Activated CD4-positive, alpha-beta T cell treated with anti-CD3 and anti-CD28 coated beads for 48 hours (primary cell): Measurements from ENCODE around the gene TSC22D2.
"Not testable (repeated sequence)": the region's sequence is repeated elsewhere in the genome, so short reads cannot be mapped to it uniquely, and the experiment has no call there.

Source experiments
- DNase-seq: peaks from one replicate; pipeline ENCODE4 v3.0.0-alpha.2; 2020

The TSC22D2 gene

GRCh38 chr3:150449169-150449721 is 41.1 kb downstream of the TSC22D2 start:
- no peak for DNase-seq

DNA sequence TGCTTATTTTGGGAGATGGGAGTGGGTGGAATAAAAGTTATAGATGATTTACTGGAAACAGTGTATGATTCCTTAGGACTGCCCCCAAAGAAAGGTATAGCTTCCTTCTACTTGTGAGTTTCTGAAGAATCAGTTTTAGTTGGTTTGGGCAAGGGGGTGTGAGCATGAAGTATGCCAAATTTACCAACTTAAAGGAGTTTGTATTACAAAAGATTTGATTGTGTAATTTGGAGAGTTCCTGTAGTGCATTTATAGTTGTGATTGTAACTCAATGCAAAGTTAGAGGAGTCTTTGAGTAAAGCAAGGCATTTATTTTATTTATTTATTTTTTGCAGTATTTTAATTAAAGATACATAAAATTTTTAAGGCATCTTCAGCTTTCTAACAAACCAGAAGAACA is 42.8 kb downstream of the TSC22D2 start:
- no peak for DNase-seq

DNA sequence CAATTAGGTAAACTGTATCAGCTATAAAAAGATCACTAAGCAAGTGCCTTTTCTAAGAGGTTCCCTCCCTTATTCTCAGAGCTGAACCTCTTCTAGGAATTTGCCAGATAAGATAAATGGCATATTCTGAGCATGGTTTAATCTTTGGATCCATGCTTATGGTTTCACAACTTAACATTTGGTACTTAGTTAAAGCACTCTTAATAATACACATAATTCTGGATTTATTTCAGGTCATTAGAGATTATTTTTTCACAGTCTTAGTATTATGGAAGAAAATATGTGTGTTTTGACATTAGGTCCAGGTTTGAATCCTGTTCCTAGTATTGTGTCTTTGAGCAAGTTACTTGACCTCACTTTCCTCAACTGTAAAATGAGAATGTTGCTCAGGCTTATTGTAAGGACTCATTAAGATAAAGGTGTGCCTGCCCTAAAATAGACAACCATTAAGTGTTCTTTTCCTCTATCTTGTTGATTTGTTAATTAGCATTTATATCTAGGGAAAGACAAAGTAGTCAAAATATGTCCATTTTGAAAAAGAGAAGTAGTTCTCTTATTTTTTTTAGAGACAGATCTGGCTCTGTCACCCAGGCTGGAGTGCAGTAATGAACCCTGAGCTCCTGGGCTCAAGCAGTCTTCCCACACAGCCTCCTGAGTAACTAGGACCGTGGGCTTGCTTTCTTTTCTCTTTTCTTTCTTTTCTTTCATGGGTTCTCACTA is 43.4 kb downstream of the TSC22D2 start:
- DNase-seq = no peak

GRCh38 chr3:150453353-150453752 is 45.3 kb downstream of the TSC22D2 start:
- no peak for DNase-seq

GRCh38 chr3:150454085-150454484 is 46.0 kb downstream of the TSC22D2 start:
- no peak for DNase-seq

- DNase-seq = no peak
These were observed 46.5 kb downstream of the TSC22D2 start for GRCh38 chr3:150454622-150455021.

DNA sequence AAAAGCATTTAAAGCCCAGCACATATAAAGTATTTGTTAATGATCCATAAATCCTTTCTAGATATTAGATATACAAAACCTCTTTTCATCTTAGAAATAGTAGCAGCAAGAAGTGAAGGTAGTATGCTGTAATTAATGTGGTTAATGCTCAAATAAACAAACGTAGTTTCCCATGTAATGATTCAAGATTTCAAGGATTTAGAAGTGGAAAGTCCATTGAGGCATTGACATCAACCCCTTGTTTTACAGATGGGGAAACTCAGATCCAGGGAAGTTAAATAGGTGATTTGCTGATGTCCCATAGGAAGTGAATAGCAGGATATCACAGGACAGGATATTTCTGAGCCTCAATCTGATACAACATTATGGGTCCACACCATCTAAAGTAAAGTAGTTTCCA is 47.2 kb downstream of the TSC22D2 start:
- no peak for DNase-seq

DNA sequence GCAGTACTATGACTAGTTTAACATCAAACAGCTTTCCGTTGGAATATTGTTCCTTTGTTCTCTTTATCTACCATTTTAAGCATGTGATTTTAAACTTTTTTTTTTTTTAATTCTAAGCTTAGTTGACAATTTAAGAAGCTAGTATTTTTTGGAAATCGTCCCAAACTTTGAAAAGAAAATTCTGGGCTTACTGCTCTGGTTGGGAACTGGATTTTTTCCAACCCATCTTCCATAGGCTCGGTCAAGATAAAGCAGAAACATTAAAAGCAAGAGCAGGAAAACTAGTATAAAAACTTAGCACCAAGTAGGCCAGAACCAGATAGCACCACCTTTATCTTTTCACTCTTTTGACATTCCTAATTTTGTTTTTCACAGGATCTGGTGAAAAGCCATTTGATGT is 49.9 kb downstream of the TSC22D2 start:
- DNase-seq = no peak

- DNase-seq = no peak
These were observed 52.4 kb downstream of the TSC22D2 start for GRCh38 chr3:150460484-150460883.

GRCh38 chr3:150461399-150461798 is 53.3 kb downstream of the TSC22D2 start:
- DNase-seq = no peak

- DNase-seq = no peak
These were observed 54.0 kb downstream of the TSC22D2 start for GRCh38 chr3:150462108-150462507.

- DNase-seq = no peak
These were observed 56.6 kb downstream of the TSC22D2 start for GRCh38 chr3:150464684-150465083.

DNA sequence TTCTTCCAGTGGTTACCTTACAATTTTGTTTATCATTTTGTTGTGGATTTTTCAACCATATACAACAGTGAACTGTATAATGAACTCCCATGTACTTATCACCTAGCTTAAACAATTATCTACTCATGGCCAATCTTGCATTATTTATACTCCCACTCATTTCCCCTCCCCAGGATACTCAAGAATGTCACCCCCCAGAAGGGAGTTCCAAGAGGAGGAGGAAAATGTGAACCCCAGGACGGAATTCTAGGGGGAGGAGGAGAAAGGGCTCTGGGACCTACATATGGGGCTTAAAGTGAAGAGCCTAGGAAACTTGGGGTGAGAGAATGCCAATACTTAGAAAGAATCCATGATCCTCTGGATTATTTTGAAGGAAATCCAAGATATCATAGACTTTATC is 59.3 kb downstream of the TSC22D2 start:
- no peak for DNase-seq

DNA sequence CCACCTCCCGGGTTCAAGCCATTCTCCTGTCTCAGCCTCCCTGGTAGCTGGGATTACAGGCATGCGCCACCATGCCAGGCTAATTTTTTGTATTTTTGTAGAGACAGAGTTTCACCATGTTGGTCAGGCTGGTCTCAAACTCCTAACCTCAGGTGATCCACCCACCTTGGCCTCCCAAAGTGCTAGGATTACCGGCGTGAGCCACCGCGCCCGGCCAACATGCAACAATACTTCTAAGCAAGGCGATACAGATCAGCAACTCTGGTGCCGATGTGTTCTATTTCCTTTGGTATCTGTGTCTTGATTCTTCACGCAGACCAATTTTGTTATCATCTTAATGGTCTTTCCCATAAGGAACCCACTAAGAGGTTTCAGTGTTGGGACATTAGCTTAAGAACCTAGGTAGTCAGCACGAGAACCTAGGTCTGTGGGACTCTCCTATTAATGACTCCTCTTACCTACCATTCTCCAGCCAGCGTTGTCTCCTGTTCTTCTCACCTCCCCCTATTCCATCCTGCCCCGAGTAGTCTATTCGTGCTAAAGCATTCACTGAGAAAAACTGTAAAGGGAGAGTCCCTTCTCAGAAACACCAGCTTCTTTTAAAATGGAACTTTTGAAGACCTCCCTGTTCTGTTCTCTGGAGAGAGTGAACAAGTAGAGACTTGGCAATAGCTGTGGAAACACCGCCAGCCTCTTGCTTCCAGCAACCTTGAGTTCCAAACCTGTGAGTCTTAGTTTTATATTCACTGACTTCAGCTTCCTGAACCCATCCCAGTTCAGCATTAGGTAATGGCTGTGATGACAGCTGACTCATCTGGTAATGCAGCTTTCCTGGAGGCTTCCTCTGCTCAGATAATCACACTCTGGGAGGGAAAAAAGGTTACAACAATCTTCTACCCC is 61.2 kb downstream of the TSC22D2 start:
- DNase-seq = no peak

DNA sequence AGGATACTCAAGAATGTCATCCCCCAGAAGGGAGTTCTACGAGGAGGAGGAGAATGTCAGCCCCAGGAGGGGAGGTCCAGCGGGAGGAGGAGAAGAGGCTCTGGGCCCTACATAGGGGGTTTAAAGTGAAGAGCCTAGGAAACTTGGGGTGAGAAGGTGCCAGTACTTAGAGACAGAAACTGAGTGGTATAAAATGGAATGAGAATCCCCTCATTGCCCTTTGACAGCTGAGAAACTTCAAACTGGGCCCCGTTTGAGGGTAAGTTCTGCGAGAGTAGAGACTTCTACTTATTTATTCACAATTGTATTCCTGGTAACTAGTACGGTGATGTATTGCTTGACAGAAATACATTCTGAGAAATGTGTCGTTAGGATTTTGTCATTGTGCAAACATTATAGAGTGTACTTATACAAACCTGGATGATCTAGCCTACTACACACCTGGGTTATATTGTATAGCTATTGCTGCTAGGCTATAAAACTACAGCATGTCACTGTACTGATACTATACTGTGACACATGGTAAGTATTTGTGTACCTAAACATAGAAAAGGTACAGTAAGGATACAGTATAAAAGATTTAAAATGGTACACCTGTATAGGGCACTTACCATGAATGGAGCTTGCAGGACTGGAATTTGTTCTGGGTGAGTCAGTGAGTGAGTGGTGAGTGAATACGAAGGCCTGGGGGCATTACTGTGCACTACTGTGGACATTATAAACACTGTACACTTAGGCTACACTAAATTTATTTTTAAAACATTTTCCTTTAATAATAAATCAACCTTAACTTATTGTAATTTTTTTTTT is 62.0 kb downstream of the TSC22D2 start:
- no peak for DNase-seq

DNA sequence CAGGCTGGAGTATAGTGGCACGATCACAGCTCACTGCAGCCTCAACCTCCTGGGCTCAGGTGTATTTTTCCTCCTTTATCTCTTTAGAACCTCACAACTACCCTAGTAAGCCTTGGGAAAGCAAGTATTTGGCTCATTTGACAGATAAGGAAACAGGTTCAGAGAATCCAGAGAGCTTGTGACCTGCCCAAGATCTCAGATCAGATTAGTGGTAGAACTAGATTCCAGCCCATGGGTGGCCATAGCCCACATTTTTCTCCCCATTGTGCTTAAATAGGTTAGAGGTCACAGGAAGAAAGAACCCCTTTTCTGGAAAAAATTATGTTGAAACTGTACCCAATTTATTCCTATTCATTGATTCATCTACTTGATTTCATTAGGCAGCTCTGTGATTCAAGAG is 64.3 kb downstream of the TSC22D2 start:
- DNase-seq = no peak

GRCh38 chr3:150473161-150473560 is 65.1 kb downstream of the TSC22D2 start:
- not testable (repeated sequence) for DNase-seq

GRCh38 chr3:150479370-150479769 is 71.3 kb downstream of the TSC22D2 start:
- no peak for DNase-seq

DNA sequence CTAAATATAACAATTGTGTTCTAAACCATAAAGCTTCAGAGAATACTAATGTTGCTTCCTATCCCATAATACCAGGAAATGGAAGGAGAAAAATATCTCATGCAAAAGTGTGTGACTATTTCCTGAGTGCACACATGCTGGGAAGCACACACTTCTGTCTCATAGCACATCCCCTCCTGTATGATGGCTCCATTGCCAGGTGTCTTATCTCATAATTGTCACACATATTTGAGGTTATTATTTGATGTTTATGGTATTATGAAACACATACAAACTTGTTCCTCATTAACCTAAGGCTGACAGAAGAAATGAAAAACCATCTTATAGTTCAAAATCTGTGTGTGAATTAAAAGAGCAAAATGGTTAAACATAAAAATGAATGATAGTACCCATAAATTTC is 72.8 kb downstream of the TSC22D2 start:
- DNase-seq = no peak

- no peak for DNase-seq
These were observed 75.1 kb downstream of the TSC22D2 start for GRCh38 chr3:150483226-150483625.

DNA sequence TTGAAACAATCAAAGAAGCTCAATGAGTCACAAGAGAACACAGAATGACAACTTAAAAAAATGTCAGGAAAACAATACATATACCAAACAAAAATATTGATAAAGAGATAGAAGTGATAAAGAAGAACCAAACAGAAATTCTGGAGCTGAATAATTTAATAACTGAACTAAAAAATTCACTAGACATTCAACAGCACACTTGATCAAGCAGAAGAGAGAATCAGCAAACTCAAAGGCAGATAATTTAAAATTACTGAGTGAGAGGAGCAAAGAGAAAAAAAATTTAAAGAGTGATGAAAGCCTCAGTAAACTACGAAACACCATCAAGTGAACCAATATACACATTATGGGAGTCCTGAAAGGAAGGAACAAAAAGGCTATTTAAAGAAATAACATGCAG is 76.3 kb downstream of the TSC22D2 start:
- DNase-seq = no peak

- no peak for DNase-seq
These were observed 80.8 kb downstream of the TSC22D2 start for GRCh38 chr3:150488867-150489266.
